Measurements from ENCODE around the gene PLAC9. TPM values are rescaled to one million over a fixed set of nuclear protein-coding genes. Genes with fewer than 3 reads are reported as not detected.

PLAC9 gene
- total RNA-seq, 1 experiment from 2014 or later: not detected

DNA sequence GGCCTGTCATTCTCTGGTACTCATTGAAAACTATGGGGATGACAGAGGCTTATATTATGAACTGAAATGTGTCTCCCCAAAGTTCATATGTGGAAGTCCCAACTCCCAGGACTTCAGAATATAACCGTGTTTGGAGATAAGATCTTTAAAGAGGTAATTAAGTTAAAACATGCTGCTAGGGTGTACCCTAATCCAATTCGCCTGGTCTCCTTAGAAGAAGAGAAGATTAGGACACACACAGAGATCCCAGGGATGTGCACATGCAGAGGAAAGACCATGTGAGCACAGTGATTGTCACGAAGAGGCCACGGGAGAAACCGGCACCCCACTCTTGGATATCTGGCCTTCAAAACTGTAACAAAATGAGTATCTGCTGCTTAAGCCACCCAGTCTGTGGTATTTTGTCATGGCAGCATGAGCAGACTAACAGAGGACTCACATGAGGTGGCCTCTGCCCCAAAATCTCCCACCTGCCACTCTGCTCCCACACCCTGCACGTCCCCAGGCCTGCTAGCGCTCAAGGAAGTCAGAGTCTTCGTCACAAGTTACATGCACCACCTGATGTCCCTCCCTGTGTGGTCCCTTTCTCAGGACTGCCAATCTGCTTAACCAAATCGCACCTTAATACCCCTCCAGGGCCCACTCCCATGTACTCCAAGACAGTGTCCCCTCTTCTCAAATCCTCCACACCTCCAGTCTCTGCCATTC is 26.8 kb downstream of the PLAC9 start:
- ATAC-seq: peak; percentile 4; the same call in 1 of the 2 replicates
- no peak for TF ChIP-seq POLR2AphosphoS5 (IDR thresholded peaks at IDR 0.05; ENCODE audit: low read depth, low read length)
- no peak for TF ChIP-seq SIN3A (IDR thresholded peaks at IDR 0.05; ENCODE audit: borderline replicate concordance, insufficient read depth, low read depth, low read length)
- TF ChIP-seq, protein P1, sequence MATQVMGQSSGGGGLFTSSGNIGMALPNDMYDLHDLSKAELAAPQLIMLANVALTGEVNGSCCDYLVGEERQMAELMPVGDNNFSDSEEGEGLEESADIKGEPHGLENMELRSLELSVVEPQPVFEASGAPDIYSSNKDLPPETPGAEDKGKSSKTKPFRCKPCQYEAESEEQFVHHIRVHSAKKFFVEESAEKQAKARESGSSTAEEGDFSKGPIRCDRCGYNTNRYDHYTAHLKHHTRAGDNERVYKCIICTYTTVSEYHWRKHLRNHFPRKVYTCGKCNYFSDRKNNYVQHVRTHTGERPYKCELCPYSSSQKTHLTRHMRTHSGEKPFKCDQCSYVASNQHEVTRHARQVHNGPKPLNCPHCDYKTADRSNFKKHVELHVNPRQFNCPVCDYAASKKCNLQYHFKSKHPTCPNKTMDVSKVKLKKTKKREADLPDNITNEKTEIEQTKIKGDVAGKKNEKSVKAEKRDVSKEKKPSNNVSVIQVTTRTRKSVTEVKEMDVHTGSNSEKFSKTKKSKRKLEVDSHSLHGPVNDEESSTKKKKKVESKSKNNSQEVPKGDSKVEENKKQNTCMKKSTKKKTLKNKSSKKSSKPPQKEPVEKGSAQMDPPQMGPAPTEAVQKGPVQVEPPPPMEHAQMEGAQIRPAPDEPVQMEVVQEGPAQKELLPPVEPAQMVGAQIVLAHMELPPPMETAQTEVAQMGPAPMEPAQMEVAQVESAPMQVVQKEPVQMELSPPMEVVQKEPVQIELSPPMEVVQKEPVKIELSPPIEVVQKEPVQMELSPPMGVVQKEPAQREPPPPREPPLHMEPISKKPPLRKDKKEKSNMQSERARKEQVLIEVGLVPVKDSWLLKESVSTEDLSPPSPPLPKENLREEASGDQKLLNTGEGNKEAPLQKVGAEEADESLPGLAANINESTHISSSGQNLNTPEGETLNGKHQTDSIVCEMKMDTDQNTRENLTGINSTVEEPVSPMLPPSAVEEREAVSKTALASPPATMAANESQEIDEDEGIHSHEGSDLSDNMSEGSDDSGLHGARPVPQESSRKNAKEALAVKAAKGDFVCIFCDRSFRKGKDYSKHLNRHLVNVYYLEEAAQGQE (IDR thresholded peaks at IDR 0.05; ENCODE audit: insufficient read depth in 1 of 2, low read depth in 2 of 2, low read length in 1 of 2): no peak
- TF ChIP-seq, protein P2, sequence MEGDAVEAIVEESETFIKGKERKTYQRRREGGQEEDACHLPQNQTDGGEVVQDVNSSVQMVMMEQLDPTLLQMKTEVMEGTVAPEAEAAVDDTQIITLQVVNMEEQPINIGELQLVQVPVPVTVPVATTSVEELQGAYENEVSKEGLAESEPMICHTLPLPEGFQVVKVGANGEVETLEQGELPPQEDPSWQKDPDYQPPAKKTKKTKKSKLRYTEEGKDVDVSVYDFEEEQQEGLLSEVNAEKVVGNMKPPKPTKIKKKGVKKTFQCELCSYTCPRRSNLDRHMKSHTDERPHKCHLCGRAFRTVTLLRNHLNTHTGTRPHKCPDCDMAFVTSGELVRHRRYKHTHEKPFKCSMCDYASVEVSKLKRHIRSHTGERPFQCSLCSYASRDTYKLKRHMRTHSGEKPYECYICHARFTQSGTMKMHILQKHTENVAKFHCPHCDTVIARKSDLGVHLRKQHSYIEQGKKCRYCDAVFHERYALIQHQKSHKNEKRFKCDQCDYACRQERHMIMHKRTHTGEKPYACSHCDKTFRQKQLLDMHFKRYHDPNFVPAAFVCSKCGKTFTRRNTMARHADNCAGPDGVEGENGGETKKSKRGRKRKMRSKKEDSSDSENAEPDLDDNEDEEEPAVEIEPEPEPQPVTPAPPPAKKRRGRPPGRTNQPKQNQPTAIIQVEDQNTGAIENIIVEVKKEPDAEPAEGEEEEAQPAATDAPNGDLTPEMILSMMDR (IDR thresholded peaks at IDR 0.05): no peak
- TF ChIP-seq TCF7L2 (IDR thresholded peaks at IDR 0.05; ENCODE audit: low read depth, low read length): no peak
- peaks cover 34% of the 10 kb centered on the region for H3K4me1 ChIP-seq (ENCODE audit: control insufficient read depth, insufficient read depth, low read length)
- CTCF ChIA-PET: interaction anchor here (0.5 kb wide), 1 partner anchor 96 kb away, joined by 4 read pairs; no protein-coding TSS in a partner anchor
- no peaks in the 10 kb centered on the region for H3K27me3 ChIP-seq (ENCODE audit: control insufficient read depth, insufficient read depth, low read length)
- no TSS peak for BruUV-seq (replicated peaks)
- H3K27ac ChIP-seq (ENCODE audit: low read length): peak overlapping the region; percentile 80
- intact Hi-C loops (cut with micrococcal nuclease; ENCODE audit: unreplicated experiment): no loop called here
- no peak for DNase-seq (ENCODE audit: low read depth, low spot score)
- in situ Hi-C loops (cut with HindIII; ENCODE audit: low pct_unique_long_range_greater_than_20kb, low sequenced_read_pairs): no loop called here
- H3K36me3 ChIP-seq (ENCODE audit: control insufficient read depth, insufficient read depth, low read length): peaks cover 13% of the 10 kb centered on the region; the same call in 1 of the 2 replicates
- no peak overlapping the region for H3K4me3 ChIP-seq (ENCODE audit: low read depth in 2 of 2, low read length in 2 of 2)
- no peaks in the 10 kb centered on the region for H3K9me3 ChIP-seq (ENCODE audit: control insufficient read depth, insufficient read depth, low read depth, low read length)
- POLR2A ChIA-PET: interaction anchor here (0.5 kb wide), 1 partner anchor 186 kb away, joined by 3 read pairs; no protein-coding TSS in a partner anchor

DNA sequence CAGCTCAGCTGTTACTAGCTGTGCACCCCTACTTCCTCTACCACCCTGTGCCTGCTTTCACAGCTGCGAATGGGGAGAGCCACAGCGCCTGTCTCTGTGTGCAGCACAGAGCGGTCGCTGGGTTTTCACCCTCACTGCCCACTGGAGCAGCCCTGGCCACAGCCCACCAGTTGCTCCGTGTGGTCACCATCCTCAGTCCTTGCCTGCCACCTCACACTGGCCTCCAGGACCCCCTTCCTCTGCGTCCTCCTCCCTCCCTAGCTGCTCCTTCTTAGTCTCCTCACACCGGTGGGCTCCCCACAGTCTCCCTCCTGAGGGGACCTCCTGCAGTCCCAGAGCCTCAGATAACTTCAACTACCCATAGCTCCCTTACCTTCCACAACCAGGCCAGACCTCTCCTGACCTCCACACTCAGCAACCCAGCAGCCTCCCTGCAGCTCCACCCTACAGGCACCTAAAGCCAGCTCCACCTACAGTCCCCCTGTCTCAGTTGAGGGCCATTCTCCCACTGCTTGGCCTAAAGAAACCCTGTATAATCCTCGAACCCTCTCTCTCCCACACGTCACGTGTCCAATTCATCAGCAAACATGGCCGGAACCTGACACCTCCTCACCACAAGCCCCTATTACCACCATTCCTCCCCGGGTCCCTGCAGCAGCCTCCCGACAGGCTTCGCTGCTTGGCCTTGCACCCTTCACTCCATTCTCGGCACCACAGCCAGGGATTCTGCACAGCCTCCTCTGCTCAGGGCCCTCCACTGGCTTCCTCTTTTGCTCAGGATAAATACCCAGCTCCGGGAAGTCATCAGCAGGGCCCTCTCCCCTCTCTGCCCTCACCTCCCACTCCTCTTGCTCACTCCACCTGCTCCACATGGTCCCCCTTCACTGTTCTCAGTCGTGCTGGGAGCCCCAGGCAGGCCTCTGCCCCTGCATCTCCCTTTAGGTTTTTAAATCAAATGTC is 28.1 kb downstream of the PLAC9 start:
- POLR2A ChIA-PET: interaction anchor here (0.5 kb wide), 1 partner anchor 60 kb away, joined by 3 read pairs; no protein-coding TSS in a partner anchor
- intact Hi-C loops (cut with micrococcal nuclease; ENCODE audit: unreplicated experiment): no loop called here
- in situ Hi-C loops (cut with HindIII; ENCODE audit: low pct_unique_long_range_greater_than_20kb, low sequenced_read_pairs): no loop called here
- H3K27ac ChIP-seq (ENCODE audit: low read length): no peak overlapping the region
- H3K27me3 ChIP-seq (ENCODE audit: control insufficient read depth, insufficient read depth, low read length): no peaks in the 10 kb centered on the region
- ATAC-seq (no peak), DNase-seq (ENCODE audit: low read depth, low spot score) (no peak)
- TF ChIP-seq, protein P1 (IDR thresholded peaks at IDR 0.05; ENCODE audit: insufficient read depth in 1 of 2, low read depth in 2 of 2, low read length in 1 of 2): no peak
- no peak for TF ChIP-seq TCF7L2 (IDR thresholded peaks at IDR 0.05; ENCODE audit: low read depth, low read length)
- CTCF ChIA-PET: interaction anchor here (0.7 kb wide), 1 partner anchor 27 kb away, joined by 3 read pairs; no protein-coding TSS in a partner anchor
- no peaks in the 10 kb centered on the region for H3K9me3 ChIP-seq (ENCODE audit: control insufficient read depth, insufficient read depth, low read depth, low read length)
- no peak overlapping the region for H3K4me3 ChIP-seq (ENCODE audit: low read depth in 2 of 2, low read length in 2 of 2)
- H3K4me1 ChIP-seq (ENCODE audit: control insufficient read depth, insufficient read depth, low read length): peaks cover 35% of the 10 kb centered on the region
- H3K36me3 ChIP-seq (ENCODE audit: control insufficient read depth, insufficient read depth, low read length): peaks cover 9% of the 10 kb centered on the region; the same call in 1 of the 2 replicates
- BruUV-seq (replicated peaks): no TSS peak
